ENCODE results near the gene CYP2A13.
"Not testable (repeated sequence)": the region's sequence is repeated elsewhere in the genome, so short reads cannot be mapped to it uniquely, and the experiment has no call there.

GRCh38 chr19:41122846-41123245 is 34.6 kb downstream of the CYP2A13 start:
- not testable (repeated sequence) for TF ChIP-seq CTCF (IDR thresholded peaks at IDR 0.05); POLR2AphosphoS5 (IDR thresholded peaks at IDR 0.05; ENCODE audit: low read depth, low read length); REST (IDR thresholded peaks at IDR 0.05; ENCODE audit: insufficient read depth in 1 of 2, low read depth in 2 of 2, low read length in 1 of 2)
